GM21576 (cell line): Measurements from ENCODE around the gene ADAM15.

Source experiments
- ATAC-seq: cut with Tn5 transposase; IDR thresholded peaks from one replicate; pipeline ENCODE4 v1.9.1; 2021; ENCODE audit warnings: mild to moderate bottlenecking, moderate library complexity; ENCODE audit not compliant: unreplicated experiment

The ADAM15 gene

DNA sequence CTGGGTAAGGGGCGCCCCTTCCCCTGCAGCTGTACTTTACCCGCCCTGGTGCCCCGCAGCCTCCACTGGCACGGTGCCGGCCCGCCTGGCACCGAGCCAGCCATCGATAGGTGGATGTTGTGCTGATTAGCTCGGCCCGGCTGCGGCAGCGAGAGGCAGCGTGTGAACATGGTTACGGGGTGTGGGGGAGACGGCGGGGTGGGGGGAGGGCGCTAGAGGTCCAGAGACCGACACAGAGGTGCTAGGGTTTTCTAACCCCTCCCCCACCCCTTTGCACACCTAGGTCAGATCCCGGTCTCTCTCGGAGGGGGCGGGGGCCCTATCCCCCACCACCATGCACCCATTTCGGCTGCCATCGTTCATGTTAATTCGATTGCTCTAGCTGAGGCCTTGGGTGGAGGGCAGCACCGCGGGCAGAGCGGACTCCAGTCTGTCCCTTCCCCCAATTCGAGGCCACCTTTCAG is 19.1 kb downstream of the ADAM15 start:
- no peak for ATAC-seq

DNA sequence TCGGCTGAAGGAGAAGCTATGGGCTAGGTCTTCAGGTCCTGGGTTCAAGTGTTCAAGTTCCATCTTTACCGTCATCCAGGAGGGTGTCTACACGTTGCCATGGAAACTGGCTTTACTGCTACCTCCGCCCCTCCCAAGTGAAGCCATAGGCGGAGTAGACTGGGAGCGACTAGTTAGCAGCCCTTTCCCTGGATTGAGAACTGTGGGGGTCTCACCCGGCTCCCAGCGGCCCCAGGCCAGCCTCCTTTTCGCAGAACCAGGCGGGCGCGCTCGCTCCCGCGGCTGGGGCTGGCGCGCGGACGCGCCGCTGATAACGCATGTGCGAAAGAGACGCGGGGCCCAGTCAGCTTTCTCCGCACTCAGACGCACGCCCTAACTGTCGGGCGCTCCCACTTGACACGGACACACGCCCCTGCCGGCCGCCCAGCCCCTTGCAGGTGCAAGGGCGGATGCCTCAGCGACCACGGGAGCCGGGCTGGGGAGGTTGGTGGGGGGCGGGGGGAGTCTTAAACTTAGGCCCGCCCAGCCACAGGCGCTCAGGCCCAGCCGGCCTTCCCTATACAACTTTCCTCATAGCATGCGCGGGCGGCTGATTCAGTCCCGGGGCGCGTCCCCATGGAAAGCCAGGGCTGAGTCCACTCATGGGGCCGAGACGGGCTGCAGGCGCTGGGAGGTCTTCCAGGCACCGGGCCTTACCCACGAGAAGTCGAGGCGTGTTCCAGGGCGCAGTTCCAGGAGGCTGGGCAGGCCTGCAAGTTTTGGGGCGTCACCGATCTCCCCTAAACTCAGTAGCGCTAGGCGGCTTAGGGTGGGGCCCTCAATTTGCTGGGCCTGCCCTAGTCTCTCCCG is 19.8 kb downstream of the ADAM15 start:
- ATAC-seq: no peak

DNA sequence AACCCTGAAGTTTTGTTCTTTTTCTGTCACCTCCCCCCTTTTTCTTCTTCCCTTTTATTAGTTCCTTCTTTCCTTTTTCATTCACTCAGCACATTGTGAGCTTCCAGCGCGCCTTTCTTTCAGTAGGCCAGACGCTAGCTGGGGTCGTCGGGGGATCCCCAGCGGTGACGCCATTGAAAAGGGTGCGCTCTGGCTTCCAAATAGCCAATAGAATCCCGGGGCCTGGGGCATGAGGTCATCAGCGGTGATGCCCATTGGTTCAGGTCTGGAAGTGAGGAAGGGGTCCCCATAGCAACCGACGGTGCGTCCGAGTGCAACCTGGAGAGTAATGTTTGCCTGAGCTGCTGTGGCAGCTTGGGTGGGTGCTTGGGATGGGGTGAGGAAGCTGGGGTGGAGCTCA is 20.6 kb downstream of the ADAM15 start:
- no peak for ATAC-seq

DNA sequence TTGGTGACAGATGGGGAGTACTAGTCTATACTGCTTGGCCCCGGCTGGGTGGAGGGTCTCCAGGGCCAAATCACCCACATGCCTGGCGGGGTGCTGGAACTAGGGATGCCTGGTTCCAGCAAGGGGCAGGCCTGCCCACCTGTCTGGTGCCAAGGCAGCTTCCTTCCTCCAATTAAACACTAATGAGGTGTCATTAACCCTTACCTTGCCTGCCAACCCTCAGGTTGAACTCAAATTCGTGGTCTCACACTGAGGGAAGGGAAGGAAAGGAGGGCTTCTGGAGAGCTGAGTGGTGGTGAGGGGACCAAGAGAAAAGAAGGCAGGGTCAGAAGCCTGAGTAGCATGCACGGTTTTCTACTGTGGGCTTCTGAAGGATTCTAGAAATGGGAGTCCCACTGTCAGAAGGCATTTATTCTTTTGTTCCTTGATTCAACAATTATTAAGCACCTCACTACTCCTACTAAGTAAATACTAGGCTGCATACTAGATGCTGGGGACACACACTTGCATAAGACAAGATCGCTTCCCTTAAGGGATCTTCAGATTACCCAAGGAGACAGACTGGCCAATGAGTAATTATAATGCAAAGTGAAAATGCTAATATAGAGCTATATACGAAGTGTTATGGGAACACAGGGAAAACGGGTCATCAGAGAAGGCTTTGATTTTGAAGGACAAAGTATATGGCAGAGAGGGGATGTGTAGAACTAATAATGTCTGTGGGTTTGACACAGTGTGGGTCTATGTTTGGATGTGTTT is 21.6 kb downstream of the ADAM15 start:
- no peak for ATAC-seq

DNA sequence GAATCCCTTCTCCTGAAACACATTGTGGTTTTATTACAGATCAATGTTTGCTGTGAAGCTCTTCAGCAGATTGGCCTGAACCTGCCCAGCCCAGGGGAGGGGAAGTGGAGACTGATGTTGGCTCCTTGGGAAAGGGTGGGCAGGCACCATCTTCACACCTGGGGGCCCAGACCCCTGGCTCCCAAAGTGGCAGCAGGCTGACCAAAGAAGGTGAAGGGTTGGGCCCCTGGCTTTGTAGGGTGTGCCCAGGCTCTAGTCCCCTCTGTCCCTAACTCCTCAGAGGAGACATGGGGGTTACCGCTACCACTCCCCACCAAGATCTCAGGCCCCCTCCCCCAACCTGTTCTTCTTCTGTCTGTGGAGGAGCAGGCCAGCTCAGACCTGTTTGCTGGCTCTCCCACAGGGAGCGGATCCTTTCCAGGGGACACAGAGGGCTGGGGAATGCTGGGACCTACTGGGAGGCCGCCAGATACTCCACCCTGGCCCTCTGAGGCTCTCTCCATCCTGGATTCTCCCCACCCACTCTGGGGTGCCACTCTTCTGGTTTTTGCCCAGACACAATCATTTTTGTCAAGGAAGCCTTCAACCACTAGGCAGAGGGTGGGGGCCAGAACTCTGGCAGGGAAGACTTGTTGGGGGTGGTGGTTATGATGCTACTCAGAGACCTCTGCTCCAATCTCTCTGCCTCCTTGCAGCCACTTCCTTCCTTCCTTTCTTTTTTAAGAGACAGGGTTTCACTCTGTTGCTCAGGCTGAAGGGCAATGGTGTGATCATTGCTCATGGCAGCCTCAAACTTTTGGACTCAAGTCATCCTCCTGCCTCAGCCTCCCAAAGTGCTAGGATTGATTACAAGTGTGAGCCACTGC is 22.5 kb downstream of the ADAM15 start:
- no peak for ATAC-seq

DNA sequence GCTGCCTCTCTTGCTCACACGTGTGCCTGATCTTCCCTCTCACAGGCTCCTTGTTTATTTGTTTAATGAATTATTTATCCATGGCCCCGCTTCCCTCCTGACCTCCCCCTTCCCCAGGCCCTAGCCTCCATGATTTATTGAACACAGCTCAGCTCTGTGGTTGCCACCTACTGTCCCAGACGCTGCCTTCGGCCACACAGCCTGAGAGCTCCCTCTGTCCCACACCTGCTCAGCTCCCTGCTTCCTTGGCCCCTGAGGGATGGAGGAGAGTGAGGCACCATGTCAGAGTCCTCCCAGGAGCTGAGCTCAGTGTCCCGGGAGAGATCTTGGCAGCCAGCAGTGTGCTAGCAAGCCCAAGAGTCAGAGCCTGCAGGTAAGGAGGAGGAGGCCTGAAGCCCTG is 24.4 kb downstream of the ADAM15 start:
- no peak for ATAC-seq

DNA sequence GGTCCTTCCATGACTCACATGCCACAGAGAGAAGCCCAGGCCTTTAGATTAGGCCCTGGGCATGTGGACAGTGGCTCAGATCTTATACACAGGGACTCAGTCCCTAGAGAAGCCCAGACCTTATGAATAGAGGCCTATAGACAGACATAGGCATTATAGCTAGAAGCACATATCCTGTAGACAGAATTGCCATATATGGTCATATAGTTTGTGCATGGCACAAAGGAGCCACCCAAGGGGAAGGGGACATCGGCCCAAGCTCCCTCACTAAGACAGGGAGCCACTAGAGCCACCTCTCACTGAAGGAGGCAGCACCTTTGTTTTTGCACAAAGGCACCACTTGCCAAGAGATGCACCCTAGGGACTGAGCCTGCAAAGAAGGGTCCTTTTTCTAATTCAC is 25.3 kb downstream of the ADAM15 start:
- no peak for ATAC-seq

DNA sequence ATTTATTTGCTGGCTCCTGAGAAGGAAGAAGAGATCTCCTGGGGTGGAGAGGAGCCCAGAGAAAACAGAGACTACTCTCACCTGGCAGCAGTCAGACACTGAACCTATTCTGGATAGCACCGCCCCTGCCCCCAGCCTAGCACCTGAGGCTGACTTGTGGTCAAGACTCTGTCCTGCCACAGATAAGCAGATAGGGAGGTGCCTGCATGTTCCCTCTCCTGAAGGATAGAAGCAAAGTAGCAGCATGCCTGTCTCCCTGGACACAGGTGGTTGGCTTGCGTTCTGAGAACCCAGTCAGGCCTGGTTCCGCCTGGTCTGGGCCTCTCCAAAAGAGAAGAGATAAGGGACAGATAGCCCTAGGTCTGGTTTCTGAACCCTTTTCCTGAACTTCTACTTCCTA is 26.2 kb downstream of the ADAM15 start:
- ATAC-seq: no peak

DNA sequence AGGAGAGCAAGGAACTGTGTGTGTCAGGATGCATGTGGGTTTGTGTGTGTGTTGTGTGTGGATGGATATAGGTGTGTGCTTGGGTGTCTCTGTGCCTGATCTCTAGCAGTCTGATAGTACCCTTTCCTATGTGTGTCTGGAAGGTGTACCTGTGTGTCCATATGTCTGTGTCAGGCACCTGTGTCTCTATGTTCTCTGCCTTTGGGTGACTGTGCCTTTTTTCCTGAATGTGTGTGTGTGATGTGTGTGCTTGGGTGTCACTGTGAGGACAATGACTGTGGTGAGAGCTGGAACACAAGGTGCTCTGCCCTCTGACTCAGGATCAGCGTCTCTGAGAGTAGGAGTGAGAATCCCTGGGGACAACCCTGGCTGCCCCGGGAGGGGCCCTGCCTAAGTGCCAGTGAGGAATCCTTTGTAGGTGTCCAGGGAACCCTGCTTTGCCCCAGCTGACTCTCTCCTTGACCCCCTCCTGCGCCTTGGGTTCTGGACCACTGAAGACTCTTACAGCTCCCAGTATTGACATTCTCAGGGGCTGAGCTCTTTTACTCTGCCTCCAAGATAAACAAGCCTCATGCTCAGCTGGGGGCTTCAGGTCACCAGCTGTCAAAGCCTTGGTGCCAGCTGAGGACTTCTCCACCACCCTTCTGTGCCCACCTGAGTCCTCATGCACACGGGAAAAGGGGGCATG is 26.8 kb downstream of the ADAM15 start:
- ATAC-seq: no peak

DNA sequence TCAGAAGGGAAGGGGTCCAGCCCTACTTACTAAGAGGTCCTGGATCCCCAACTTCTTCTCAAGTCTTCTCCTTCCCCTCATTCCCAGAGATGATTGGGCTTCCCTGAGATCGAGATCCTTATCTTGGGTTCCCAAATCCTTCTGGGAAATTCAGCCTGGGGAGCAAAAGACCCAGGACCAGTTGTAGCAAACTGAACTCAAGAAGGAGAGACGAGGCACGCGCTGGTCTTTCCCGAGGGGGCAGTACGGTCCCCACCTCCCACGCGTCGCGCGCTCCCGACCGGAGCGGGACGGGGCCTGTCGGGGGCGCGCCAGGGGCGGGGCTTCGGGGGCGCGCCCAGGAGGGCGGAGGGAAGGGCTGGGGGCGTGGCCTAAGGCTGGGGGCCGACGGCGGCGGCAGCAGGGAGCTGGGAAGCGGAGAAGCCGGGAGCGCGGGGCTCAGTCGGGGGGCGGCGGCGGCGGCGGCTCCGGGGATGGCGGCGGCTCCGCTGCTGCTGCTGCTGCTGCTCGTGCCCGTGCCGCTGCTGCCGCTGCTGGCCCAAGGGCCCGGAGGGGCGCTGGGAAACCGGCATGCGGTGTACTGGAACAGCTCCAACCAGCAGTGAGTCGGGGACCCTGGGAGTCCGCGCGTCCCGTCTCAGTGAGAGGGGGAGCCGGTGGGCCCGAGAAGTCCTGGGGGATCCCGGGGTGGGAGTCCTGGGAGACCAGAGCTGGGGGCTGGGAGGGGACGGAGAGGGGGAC is 27.5 kb downstream of the ADAM15 start, which contains the start of gene EFNA3:
TSS of gene EFNA3 (plus strand) at position 369 of the 741 bp plus-strand sequence. CDS start at position 474, 105 bp downstream.
- no peak for ATAC-seq

DNA sequence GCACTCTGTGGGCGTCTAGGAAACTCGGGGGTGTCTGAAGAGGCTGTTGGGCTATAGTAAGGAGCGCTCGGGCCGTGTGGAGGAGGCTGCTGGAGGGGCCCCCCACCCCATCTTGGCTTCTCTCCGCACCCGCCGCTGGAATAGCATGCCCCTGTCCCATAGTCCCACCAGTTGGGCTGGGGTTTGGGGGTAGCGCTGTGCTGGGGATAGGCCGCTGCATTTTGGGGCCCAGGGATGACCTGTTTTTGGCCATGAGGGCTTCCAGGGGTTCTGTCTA is 28.0 kb downstream of the ADAM15 start:
- no peak for ATAC-seq

DNA sequence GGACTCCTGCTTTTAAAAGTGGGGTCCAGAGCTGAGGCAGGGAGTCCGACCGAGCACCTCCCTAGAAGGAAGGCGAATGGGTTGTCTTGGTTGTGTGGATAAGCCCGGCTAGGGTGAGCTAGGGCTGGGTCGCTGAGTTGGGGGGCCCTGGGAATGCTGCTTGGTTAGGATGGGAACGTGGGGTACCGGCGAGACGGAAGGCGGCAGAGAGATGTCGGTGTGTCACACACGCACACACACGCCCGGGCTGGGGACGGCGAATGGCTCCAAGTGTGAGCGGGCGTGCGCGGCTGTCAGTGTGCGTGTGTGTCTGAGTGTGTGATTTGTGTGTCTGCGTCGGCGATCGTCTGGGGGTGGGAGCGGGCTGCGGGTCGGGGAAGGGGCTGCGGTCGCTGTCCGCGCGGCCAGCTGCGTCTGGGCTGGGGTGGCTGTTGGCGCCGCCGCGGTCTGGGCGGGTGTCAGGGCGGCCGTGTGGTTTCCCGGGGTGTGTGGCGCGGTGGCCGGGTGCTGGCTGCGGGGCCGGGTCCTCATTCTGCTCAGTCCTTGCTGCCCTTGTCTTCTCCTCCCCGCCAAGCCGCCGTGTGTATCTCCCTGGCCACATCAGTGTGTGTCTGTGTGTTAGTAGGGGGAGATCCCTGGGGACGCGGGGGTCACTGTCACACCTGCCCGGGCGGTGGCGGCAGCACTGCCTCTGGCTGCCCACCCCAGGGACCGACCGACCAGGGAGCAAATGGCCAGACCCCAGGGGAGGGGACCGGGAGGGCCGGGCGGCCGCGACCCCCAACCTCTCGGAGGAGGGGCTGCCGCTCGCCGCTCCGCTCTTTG is 28.6 kb downstream of the ADAM15 start:
- ATAC-seq: no peak

DNA sequence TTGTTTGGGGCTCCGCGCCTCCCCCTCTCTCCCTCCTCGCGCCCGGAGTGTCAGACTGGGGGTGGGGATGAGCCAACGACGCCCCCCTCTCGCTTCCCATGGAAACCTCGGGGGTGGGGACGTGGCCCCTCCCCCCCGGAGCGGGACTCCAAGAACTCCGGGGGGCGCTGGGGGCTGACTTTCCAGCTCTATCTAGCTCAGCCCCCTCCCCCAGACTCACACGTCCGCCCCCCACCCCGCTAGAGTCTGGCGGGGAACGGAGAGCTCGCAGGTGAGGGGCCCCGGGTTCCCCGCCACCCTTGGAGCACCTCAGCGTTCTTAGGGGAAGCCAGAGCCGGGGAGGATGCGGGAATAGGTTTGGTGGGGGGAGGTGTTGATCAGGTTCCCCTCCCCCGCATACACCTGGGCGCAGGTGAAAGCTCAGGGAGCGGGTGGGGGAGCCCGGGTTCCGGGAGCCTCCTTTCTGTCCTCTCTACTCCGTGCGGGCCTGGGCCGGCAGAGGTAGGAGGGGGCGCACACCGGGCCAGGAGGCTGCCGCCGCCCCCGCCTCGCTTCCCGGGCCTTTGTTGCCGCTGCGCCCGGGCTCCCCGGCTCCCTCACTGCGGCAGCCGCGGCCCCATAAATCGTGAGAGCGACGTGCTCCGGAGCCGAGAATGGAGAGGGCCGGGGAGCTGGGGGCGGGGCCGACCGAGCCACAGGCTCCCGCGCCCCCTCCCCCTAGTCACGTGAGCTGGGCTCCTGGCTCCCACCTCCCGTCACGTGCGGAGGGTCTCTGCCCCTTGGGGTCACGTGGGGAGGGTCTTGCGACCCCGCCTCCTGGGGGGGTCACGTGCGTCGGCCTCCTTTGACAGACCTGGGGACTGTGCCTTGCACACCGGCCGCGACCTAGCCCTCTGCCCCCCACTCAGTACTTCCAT is 29.5 kb downstream of the ADAM15 start:
- no peak for ATAC-seq

DNA sequence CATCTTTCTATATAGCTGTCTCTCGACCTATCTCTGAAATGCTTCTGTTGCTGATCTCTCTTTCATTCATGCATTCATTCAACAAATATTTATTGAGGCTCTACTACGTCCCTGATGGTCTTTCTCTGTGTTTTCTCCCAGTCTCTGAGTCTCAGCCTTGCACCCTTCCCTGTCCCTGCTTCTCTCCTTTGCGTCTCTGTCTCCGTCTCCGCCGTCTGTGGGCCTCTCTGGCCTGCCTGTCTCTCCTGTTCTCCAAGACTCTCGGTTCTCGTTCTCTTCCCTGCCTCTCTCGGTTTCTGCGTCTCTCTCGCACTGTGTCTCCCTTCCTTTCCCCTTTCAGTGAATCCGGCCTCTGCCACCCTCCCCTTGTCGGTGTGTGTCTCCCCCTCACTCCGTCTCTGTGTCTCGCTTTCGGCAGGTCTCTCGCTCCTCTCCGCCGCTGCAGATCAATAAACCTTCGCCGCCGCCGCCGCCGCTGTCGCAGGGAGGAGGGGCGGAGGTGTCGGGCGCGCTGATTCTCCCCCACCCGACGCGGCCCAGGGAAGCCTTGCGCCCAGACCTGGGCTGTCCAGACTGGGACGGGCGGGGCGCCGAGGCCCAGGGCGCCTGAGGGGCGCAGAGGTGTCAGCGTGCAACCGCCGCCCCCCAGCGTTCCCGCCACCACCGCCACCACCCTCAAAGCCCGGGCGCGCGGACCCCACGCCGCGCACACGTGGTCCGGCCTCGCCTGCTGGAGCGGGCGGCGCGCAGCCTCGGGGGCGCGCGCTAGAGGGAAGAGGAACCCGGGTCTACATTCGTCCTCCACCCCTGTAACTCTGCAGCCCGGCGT is 30.6 kb downstream of the ADAM15 start:
- ATAC-seq: no peak

DNA sequence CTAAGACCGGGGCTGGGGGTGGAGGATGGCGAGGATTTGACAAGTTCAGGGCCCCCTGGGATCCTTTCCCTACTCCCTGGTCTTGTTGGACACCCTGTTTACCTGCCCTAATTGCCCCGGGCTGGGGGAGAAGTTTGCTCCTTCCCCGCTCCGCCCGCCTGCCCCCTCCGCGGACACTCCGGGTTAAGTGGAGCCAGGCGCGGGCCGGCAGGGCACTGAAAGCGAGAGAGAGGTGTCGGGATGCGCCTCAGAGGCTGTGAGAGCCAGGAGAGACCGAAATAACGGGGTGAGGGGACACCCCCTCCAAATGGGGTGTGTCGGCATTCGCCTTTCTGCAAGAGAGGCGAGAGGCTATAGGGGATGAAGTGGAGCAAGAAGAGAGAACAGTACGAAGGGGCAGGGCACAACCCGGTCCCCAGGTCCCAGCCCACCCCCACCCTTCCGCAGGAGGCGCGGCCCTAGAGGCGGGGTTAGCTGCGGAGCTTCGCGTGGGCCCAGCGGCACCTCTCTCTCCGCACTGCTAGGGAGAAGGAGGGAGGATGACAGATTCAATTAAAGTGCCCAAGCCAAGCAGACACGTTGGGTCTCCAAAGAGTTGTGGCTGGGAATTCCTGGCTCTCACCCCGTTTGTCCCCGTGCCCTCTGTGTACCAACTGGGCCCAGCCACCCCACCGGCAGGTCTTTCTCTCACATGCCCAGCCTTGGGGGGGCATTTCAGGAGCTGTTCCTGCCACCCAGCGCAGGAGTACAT is 31.4 kb downstream of the ADAM15 start:
- ATAC-seq: no peak

DNA sequence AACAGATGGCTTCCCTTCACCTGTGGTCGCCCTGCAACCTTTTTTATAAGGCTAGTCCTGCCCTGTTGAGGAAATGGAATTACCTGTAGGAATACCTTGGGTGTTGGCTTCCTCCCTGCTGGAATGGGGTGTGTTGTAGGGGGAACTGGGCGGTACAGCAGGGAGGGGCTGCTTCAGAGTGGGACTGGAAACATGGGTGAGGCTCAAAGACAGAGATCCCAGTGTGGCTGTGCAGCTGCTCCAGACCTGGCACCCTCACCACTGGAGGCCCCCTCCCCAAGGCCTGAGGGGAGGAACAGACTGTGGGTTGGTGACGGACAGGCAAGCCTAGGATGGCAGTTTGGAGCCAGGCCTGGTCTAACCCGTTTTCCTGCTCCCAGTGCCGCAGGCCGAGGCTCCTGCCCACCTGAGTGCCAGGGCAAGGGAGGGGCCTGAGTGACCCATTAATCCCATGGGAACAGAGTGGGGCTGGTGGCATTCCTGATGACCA is 32.0 kb downstream of the ADAM15 start:
- ATAC-seq: no peak
